IPS DF 6.9 (cell line): ENCODE data around the gene CHRFAM7A.
"Not testable (repeated sequence)": the region's sequence is repeated elsewhere in the genome, so short reads cannot be mapped to it uniquely, and the experiment has no call there.

Source experiments
- DNase-seq: peaks from one replicate; pipeline ENCODE4 v3.0.0-alpha.2; 2013; ENCODE audit warnings: low read depth, low spot score
- H3K27ac ChIP-seq: one replicate; pipeline ENCODE4 v1.5.1; 2013; ENCODE audit warnings: low read length, control low read depth
- H3K27me3 ChIP-seq: 2 replicates; pipeline ENCODE4 v1.6.1; 2013; ENCODE audit warnings: mild to moderate bottlenecking, low read length; ENCODE audit not compliant: control insufficient read depth, insufficient read depth
- H3K36me3 ChIP-seq: 2 replicates; pipeline ENCODE4 v1.6.1; 2013; ENCODE audit warnings: low read length; ENCODE audit not compliant: control insufficient read depth, insufficient read depth
- H3K4me1 ChIP-seq: 2 replicates; pipeline ENCODE4 v1.6.1; 2013; ENCODE audit warnings: low read length; ENCODE audit not compliant: control insufficient read depth, insufficient read depth
- H3K4me3 ChIP-seq: 2 replicates; pipeline ENCODE4 v1.5.1; 2013; ENCODE audit warnings: mild to moderate bottlenecking, low read length
- H3K9me3 ChIP-seq: 2 replicates; pipeline ENCODE4 v1.6.1; 2013; ENCODE audit warnings: low read length, inconsistent platforms; ENCODE audit not compliant: control insufficient read depth, insufficient read depth
- WGBS: extraction: QIAGEN DNeasy Blood & Tissue Kit; methylation state at CpG from one replicate; pipeline ENCODE4 v1.1.7; 2013; ENCODE audit warnings: mixed read lengths, missing lambda C conversion rate; ENCODE audit not compliant: insufficient read length, insufficient coverage; 5-methylcytosine and 5-hydroxymethylcytosine counted together

Gene CHRFAM7A

DNA sequence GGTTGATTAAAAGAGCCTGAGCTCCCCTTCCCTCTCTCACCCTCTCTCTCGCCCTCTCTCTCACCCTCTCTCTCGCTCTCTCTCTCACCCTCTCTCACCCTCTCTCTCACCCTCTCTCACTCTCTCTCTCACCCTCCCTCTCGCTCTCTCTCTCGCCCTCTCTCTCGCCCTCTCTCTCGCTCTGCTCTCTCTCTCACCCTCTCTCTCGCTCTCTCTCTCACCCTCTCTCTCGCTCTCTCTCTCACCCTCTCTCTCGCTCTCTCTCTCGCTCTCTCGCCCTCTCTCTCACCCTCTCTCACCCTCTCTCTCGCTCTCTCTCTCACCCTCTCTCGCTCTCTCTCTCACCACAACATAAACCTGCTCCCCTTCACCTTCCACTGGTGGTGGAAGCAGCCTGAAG, 67.2 kb downstream of the CHRFAM7A start:
- H3K36me3 ChIP-seq, H3K4me1 ChIP-seq, DNase-seq, H3K27ac ChIP-seq, H3K4me3 ChIP-seq, H3K9me3 ChIP-seq, H3K27me3 ChIP-seq: not testable (repeated sequence)
- 98% methylated on average over 9 of the region's 13 CpGs for WGBS

DNA sequence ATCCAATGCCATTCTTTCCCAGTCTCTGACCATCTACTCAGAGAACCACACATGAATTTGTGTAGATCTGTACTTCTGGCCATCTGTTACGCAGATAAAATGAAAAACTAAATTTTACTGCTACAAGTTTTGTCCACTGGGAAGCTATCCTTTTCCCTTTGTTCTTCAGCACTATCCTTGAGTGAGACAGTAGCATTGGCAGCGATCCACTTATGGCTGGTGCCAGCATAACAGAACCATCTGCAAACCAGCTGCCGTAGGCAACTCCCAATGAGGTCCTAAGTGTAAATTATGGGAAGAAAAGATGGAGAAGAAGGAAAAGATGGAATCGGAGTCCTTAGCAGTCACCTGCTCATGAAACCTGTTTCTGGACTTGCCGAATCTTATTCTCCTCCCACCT, 72.3 kb downstream of the CHRFAM7A start:
- not testable (repeated sequence) for H3K27me3 ChIP-seq, H3K4me3 ChIP-seq, H3K9me3 ChIP-seq, H3K4me1 ChIP-seq, DNase-seq, H3K36me3 ChIP-seq, H3K27ac ChIP-seq
- WGBS: no CpG with 5 or more reads among the region's 5 CpGs

DNA sequence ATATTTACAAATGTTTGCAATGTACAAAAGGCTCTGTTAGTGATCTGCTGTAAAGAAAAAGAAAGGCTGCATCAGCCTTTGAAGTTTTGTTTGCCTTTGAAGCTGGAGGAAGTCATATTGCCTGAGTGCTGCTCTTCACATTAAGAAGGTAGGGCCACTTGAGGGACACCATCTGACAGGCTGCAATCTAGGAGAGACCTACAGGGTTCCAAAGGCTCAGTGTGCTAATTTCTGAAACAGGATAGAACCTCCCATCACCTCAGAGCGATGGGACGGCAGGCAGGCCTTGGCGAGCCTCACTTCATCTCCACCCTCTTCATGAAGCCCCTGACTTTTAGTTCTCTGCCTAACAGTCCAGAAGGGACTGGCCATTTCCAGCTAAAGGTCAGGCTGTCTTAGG, 77.6 kb downstream of the CHRFAM7A start:
- H3K36me3 ChIP-seq, H3K9me3 ChIP-seq, H3K4me3 ChIP-seq, DNase-seq, H3K27me3 ChIP-seq, H3K4me1 ChIP-seq, H3K27ac ChIP-seq: not testable (repeated sequence)
- no CpG with 5 or more reads among the region's 3 CpGs for WGBS

DNA sequence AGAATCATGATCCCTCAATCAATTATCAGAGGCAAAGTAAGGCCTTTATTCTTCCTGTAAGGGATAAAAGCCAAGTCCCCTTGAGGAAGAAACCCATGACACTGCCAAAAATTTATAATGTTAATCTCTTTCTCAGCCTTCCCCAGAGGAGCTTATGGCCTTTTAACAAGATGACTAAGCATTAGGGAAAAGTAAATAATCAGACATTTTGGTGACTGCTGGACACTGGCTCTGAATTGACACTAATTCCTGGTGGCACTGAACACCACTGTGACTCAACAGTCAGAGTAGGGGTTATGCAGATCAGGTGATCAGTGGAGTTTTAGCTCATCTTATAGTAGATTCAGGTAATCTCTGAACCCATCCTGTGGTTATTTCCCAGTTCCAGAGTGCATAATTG, 82.8 kb downstream of the CHRFAM7A start:
- not testable (repeated sequence) for H3K9me3 ChIP-seq, DNase-seq, H3K4me1 ChIP-seq, H3K4me3 ChIP-seq, H3K27ac ChIP-seq, H3K27me3 ChIP-seq, H3K36me3 ChIP-seq
